Stimulated activated CD8-positive, alpha-beta memory T cell treated with anti-CD3 and anti-CD28 coated beads, Interleukin-7, amount 100 ng/mL, for 24 hours (primary cell): ENCODE data around the gene PPT2.
"Not testable (repeated sequence)": the region's sequence is repeated elsewhere in the genome, so short reads cannot be mapped to it uniquely, and the experiment has no call there.

Source experiments
- DNase-seq: peaks from one replicate; pipeline ENCODE4 v3.0.0-alpha.2; 2020; ENCODE audit warnings: low read depth

PPT2 gene

DNA sequence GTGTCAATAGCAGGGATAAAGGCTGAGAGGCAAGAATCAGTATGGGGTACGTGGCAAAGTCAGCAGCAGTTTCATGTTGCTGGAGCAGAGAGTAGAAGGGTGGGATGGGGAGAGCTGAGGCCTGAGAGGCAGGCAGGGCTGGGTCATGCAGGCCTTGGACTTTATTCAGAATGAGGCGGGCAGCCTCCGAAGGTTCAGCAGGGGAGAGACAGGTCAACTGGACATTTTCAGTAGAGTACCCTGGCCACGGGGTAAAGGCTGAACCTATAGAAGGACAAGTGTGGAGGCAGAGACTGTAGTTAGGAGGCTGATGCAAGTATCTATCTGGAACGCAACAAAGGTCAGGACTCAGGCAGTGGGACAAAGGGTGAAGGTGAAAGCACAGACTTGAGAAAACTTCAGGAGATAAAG, 56.3 kb downstream of the PPT2 start:
- no peak for DNase-seq

DNA sequence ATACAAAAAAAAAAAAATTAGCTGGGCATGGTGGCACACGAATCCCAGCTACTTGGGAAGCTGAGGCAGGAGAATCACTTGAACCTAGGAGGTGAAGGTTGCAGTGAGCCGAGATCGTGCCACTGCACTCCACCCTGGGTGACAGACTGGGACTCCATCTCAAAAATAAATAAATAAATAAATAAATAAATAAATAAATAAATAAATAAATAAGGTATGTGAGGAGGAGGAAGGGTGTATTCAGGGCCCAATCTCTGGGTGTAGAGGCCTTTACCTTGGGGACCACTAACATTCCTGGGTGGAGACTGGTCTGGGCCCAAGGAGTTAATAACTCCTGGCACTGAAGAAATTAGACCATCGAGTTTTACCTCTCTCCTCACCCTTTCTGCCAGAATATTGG, 57.5 kb downstream of the PPT2 start:
- not testable (repeated sequence) for DNase-seq

DNA sequence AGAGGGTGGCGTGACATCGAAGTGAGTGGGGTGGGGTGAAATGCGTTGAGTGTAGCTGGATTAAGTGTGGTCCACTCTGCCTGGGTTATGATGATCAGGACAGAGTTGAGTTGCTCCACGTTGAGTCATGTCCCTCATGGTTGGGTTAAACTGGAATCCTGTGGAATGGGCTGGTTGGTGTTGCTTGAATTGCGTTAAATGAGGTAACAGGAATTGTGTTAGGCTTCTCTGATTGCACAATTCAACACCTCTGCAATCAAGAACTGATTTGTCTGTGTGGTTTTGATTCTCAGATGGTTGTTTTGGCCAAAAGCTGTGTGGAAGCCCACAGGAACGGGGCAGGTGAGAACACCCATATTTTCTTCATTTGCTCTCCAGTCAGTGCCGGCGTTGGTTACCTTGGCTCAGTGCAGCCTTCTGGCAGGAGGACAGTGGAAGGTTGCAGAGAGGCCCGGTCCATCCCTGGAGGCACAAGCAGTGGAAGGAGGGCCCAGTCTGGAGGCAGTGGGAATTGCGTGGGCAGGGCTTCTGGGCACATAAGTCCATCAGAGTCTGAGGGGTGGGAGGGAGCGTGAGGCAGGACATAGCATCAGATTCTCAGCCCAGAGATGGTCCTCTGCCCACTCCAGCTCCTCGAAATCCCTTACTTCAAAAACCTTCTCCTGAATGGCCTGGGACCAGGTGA, 58.3 kb downstream of the PPT2 start:
- no peak for DNase-seq
